PC-9 (cell line): ENCODE measurements around the gene SYCP2. TPM values are rescaled to one million over a fixed set of nuclear protein-coding genes. Genes with fewer than 3 reads are reported as not detected.

Experiments used
- BruUV-seq: library from RNA; stranded (reverse); fragments of 400-500 nt; replicated peaks from 2 replicates; lab custom pipeline; 2021; lab: Mats Ljungman, UMichigan
- CTCF ChIA-PET: fragments of 300-600 bp; sonication (Branson Sonifier 250); formaldehyde crosslinking; loops from one replicate; lab custom pipeline; 2022; ENCODE audit warnings: antibody characterized with exemption; lab: Charles Lee
- POLR2A ChIA-PET: fragments of 300-600 bp; sonication (Branson Sonifier 250); formaldehyde crosslinking; loops from one replicate; lab custom pipeline; 2022; ENCODE audit warnings: antibody characterized with exemption; ENCODE audit not compliant: unreplicated experiment; lab: Charles Lee
- DNase-seq, 2 experiments: peaks; one replicate each; pipeline versions ENCODE4 v3.0.0 to v3.0.0-alpha.2; 2015 to 2022; ENCODE audit warnings: mixed read lengths in 1 of 2
- H2AFZ ChIP-seq: fragments of 200-600 bp; sonication (generic); 2 replicates; pipeline ENCODE4 v1.8.1; 2017; ENCODE audit warnings: antibody characterized with exemption
- H3F3A ChIP-seq: fragments of 200-600 bp; sonication (generic); 2 replicates; pipeline ENCODE4 v1.8.1; 2017; ENCODE audit warnings: antibody characterized with exemption, mild to moderate bottlenecking, low read depth; ENCODE audit not compliant: insufficient read depth
- H3K27ac ChIP-seq: fragments of 200-600 bp; sonication (generic); 2 replicates; pipeline ENCODE4 v1.6.1; 2016; ENCODE audit warnings: mixed run types
- H3K27me3 ChIP-seq: fragments of 200-600 bp; sonication (generic); 2 replicates; pipeline ENCODE4 v1.6.1; 2016; ENCODE audit warnings: low read depth, mixed run types; ENCODE audit not compliant: insufficient read depth
- H3K36me3 ChIP-seq: fragments of 200-600 bp; sonication (generic); 2 replicates; pipeline ENCODE4 v1.6.1; 2016; ENCODE audit warnings: low read depth, mixed run types
- H3K4me1 ChIP-seq: fragments of 200-600 bp; sonication (generic); replicated peaks from 2 replicates; pipeline ENCODE4 v1.6.1; 2016; ENCODE audit warnings: mixed run types; ENCODE audit not compliant: insufficient read depth
- H3K4me2 ChIP-seq: fragments of 200-600 bp; sonication (generic); 2 replicates; pipeline ENCODE4 v1.6.1; 2017; ENCODE audit warnings: mixed run types
- H3K4me3 ChIP-seq: fragments of 200-600 bp; sonication (generic); 2 replicates; pipeline ENCODE4 v1.6.1; 2016; ENCODE audit warnings: mixed run types
- H3K79me2 ChIP-seq: fragments of 200-600 bp; sonication (generic); 2 replicates; pipeline ENCODE4 v1.6.1; 2017; ENCODE audit warnings: low read depth, mixed run types
- H3K9me2 ChIP-seq: fragments of 200-600 bp; sonication (generic); 2 replicates; pipeline ENCODE4 v1.8.1; 2017; ENCODE audit warnings: mild to moderate bottlenecking; ENCODE audit not compliant: insufficient read depth
- H3K9me3 ChIP-seq: fragments of 200-600 bp; sonication (generic); 2 replicates; pipeline ENCODE4 v1.8.1; 2016; ENCODE audit warnings: low read depth; ENCODE audit not compliant: insufficient read depth
- H4K20me1 ChIP-seq: fragments of 200-600 bp; sonication (generic); 2 replicates; pipeline ENCODE4 v1.8.1; 2017; ENCODE audit not compliant: insufficient read depth
- EZH2 ChIP-seq: fragments of 200-600 bp; sonication (generic); IDR thresholded peaks from 2 replicates; pipeline ENCODE4 v1.8.0; 2017; ENCODE audit warnings: antibody characterized with exemption, low read depth
- intact Hi-C: fragments of 100-400 bp; cut with micrococcal nuclease; formaldehyde crosslinking; loops from one replicate; pipeline ENCODE4 v1.10.0; 2022; ENCODE audit not compliant: unreplicated experiment
- total RNA-seq: library from RNA; stranded (reverse); gene quantifications from 2 replicates; pipeline ENCODE4 v1.2.3, GENCODE V29; 2021
- TF ChIP-seq, protein P1 (sequence below): fragments of 200-600 bp; sonication (generic); conservative IDR thresholded peaks from 2 replicates; pipeline ENCODE4 v1.6.1; 2017; ENCODE audit warnings: mixed run types, antibody characterized with exemption, mild to moderate bottlenecking, moderate library complexity

SYCP2 gene
- total RNA-seq, 1 experiment from 2014 or later: 1.8 TPM

DNA sequence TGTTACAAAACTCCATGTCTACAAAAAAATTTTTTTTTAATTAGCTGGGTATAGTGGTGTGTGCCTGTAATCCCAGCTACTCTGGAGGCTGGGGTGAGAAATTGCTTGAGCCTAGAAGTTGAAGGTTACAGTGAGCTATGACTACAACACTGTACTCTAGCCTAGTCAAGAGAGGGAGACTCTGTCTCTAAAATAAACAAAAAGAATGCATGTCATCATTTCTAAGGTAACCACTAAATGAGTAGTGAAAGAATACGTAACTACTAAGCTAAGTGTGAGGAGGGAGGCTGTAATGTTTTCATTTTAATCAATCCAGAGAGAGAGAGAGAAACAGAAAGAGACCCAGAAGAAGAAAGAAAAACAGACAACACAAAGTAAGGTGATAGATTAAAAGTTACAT, 9.9 kb downstream of the SYCP2 start:
- ChIA-PET POLR2A (interaction anchor here (0.6 kb wide), 2 partner anchors 11 to 930 kb away, joined by 4 to 6 read pairs; no protein-coding TSS in a partner anchor), CTCF (no interaction called here)
- TF ChIP-seq, protein P1, sequence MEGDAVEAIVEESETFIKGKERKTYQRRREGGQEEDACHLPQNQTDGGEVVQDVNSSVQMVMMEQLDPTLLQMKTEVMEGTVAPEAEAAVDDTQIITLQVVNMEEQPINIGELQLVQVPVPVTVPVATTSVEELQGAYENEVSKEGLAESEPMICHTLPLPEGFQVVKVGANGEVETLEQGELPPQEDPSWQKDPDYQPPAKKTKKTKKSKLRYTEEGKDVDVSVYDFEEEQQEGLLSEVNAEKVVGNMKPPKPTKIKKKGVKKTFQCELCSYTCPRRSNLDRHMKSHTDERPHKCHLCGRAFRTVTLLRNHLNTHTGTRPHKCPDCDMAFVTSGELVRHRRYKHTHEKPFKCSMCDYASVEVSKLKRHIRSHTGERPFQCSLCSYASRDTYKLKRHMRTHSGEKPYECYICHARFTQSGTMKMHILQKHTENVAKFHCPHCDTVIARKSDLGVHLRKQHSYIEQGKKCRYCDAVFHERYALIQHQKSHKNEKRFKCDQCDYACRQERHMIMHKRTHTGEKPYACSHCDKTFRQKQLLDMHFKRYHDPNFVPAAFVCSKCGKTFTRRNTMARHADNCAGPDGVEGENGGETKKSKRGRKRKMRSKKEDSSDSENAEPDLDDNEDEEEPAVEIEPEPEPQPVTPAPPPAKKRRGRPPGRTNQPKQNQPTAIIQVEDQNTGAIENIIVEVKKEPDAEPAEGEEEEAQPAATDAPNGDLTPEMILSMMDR: no peak
- no peak for TF ChIP-seq EZH2
- Histone ChIP-seq H3K27ac (no peak overlapping the region), H3K9me3 (0 out of 2 replicates have a peak, but pooled peaks cover 1% of the 10 kb centered on the region), H4K20me1 (no peaks in the 10 kb centered on the region), H3K4me3 (no peak overlapping the region), H3K36me3 (0 out of 2 replicates have a peak, but pooled peaks cover 7% of the 10 kb centered on the region), H3K4me1 (peaks cover 37% of the 10 kb centered on the region), H3K4me2 (no peak overlapping the region), H3F3A (peaks cover 21% of the 10 kb centered on the region), H3K27me3 (no peaks in the 10 kb centered on the region), H3K9me2 (no peaks in the 10 kb centered on the region), H2AFZ (no peak overlapping the region), H3K79me2 (no peaks in the 10 kb centered on the region)
- no TSS peak for BruUV-seq
- intact Hi-C loops: no loop called here
- DNase-seq: no peak

DNA sequence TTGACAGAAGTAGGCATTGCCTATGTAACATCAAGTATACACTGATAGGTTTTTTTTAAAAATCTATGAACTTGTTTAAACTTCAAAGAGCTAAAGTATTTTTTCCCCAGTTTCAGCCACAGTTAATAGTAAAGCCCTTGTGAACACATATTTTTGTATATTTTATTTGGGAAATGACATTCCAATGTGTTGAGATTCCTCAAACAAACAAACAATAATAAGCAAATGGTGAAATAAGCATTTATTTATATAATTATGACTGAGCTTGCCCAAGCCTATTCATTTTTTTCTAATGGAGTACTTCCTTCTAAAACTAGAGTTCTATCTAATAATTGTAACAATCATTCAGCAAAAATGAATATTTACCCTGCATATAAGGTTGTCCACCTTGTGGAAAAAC, 12.5 kb downstream of the SYCP2 start:
- Histone ChIP-seq H3K36me3 (0 out of 2 replicates have a peak, but pooled peaks cover 7% of the 10 kb centered on the region), H3K79me2 (no peaks in the 10 kb centered on the region), H3K4me1 (peaks cover 27% of the 10 kb centered on the region), H3F3A (peaks cover 14% of the 10 kb centered on the region), H3K27me3 (no peaks in the 10 kb centered on the region), H3K9me3 (0 out of 2 replicates have a peak, but pooled peaks cover 5% of the 10 kb centered on the region), H2AFZ (no peak overlapping the region), H3K27ac (0 out of 2 replicates have a peak overlapping the region, but pooled peaks have one; percentile 1), H3K9me2 (no peaks in the 10 kb centered on the region), H4K20me1 (no peaks in the 10 kb centered on the region), H3K4me3 (no peak overlapping the region), H3K4me2 (peak overlapping the region; percentile 5; the same call in 1 of the 2 replicates)
- intact Hi-C loops: no loop called here
- ChIA-PET POLR2A (interaction anchor here (0.6 to 0.7 kb wide), 2 partner anchors 19 to 1187 kb away, joined by 3 read pairs; partner anchors contain the start of genes FAM217B and PPP1R3D), CTCF (no interaction called here)
- peak in 1 of 2 experiments; percentile 60 for DNase-seq
- no TSS peak for BruUV-seq
- TF ChIP-seq EZH2: no peak
- TF ChIP-seq, protein P1: no peak

DNA sequence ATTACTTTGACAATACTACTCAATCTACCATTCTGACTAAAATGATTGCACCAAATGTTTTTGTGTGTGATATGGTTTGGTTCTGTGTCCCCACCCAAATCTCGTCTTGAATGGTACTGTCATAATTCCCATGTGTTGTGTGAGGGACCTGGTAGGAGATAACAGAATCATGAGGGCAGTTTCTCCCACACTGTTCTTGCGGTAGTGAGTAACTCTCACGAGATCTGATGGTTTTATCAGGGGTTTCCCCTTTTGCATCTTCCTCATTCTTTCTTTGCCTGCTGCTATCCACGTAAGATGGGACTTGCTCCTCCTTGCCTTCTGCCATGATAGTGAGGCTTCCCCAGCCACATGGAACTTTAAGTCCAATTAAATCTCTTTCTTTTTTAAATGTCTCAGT, 20.8 kb downstream of the SYCP2 start:
- DNase-seq: no peak
- BruUV-seq: no TSS peak
- Histone ChIP-seq H3K9me3 (no peaks in the 10 kb centered on the region), H3F3A (no peaks in the 10 kb centered on the region; the same call in 1 of the 2 replicates), H4K20me1 (no peaks in the 10 kb centered on the region), H3K4me1 (no peaks in the 10 kb centered on the region), H3K27ac (no peak overlapping the region), H3K79me2 (no peaks in the 10 kb centered on the region), H3K4me3 (no peak overlapping the region), H3K9me2 (no peaks in the 10 kb centered on the region), H3K4me2 (no peak overlapping the region), H3K36me3 (no peaks in the 10 kb centered on the region), H3K27me3 (no peaks in the 10 kb centered on the region), H2AFZ (no peak overlapping the region)
- intact Hi-C loops: no loop called here
- CTCF ChIA-PET: no interaction called here
- no peak for TF ChIP-seq EZH2
- TF ChIP-seq, protein P1: no peak
- POLR2A ChIA-PET: no interaction called here
